Spleen (tissue), 7 donors: ENCODE data around the gene C1GALT1C1L.

Source experiments
- CTCF ChIP-seq, 11 experiments: fragments of 200-600 bp in 7 of 11; fragments of 450-650 bp in 4 of 11; sonication (generic) in 4 of 11; IDR thresholded peaks in 8 of 11; conservative IDR thresholded peaks in 3 of 11; 1 replicate in 7 of 11; 2 replicates in 4 of 11; pipeline versions ENCODE4 v1.4.0 to v1.8.0; 2016 to 2021; ENCODE audit warnings: antibody characterized with exemption in 11 of 11, inconsistent platforms in 4 of 11, mild to moderate bottlenecking in 1 of 11
- POLR2AphosphoS5 ChIP-seq, 3 donors: sonication (generic); formaldehyde crosslinking; IDR thresholded peaks; one replicate each; pipeline ENCODE4 v1.5.1; 2017; ENCODE audit warnings: antibody characterized with exemption in 3 of 3
- donor health status: DM: no; HTN: no; CAD: no; lungs with moderate emphysema.
- donor health status: DM: no; HTN: no; CAD: no.
- donor health status: DM: no; HTN: no; CAD: no.

- TF ChIP-seq CTCF (IDR thresholded peaks at IDR 0.05 in 8 of 11, conservative IDR thresholded peaks at IDR 0.05 in 3 of 11) (no peak), POLR2AphosphoS5 (IDR thresholded peaks at IDR 0.05) (no peak)
These were observed 48.7 kb upstream of the C1GALT1C1L start for GRCh38 chr2:43724728-43725526.
